ENCODE results near the gene FGD3. TPM values are rescaled to one million over a fixed set of nuclear protein-coding genes. Genes with fewer than 3 reads are reported as not detected.

Gene FGD3
- total RNA-seq, 3 donors from 2014 or later (not counting 1 experiment from before 2014, with no cell fraction given) = 133 to 204 (median 193) TPM

DNA sequence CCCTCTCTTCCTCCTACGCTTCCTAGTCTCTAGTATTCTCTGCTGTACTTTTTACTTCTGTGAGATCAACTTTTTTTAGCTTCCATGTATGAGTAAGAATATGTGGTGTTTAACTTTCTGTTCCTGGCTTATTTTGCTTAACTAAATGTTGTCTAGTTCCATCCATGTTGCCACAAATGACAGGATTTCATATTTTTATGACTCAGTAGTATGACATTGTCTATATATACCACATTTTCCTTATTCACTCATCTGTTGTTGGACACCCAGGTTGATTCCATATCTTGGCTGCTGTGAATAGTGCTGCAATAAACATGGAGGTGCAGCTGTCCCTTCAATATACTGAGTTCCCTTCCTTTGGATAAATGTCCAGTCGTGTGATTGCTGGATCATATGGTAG is 34.8 kb downstream of the FGD3 start:
- Histone ChIP-seq H3K27me3 (ENCODE audit: control insufficient read depth, insufficient read depth, low read length) (no peaks in the 10 kb centered on the region), H3K4me3 (ENCODE audit: low read length) (no peak overlapping the region), H3K27ac (ENCODE audit: low read length) (no peak overlapping the region), H3K36me3 (ENCODE audit: control insufficient read depth, insufficient read depth, low read length) (peaks cover 32% of the 10 kb centered on the region), H3K4me1 (ENCODE audit: control insufficient read depth, insufficient read depth, low read length) (peaks cover 51% of the 10 kb centered on the region), H3K9me3 (ENCODE audit: control insufficient read depth, insufficient read depth, low read length) (no peaks in the 10 kb centered on the region)
- no peak for ATAC-seq
- TF ChIP-seq, protein P1, sequence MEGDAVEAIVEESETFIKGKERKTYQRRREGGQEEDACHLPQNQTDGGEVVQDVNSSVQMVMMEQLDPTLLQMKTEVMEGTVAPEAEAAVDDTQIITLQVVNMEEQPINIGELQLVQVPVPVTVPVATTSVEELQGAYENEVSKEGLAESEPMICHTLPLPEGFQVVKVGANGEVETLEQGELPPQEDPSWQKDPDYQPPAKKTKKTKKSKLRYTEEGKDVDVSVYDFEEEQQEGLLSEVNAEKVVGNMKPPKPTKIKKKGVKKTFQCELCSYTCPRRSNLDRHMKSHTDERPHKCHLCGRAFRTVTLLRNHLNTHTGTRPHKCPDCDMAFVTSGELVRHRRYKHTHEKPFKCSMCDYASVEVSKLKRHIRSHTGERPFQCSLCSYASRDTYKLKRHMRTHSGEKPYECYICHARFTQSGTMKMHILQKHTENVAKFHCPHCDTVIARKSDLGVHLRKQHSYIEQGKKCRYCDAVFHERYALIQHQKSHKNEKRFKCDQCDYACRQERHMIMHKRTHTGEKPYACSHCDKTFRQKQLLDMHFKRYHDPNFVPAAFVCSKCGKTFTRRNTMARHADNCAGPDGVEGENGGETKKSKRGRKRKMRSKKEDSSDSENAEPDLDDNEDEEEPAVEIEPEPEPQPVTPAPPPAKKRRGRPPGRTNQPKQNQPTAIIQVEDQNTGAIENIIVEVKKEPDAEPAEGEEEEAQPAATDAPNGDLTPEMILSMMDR (IDR thresholded peaks at IDR 0.05) = no peak
- Mint-ChIP-seq H3K4me3 (peak overlapping the region; percentile 78), H3K27me3 (ENCODE audit: low read depth in 2 of 2) (no peaks in the 10 kb centered on the region), H3K4me1 (peaks cover 78 to 88% of the 10 kb centered on the region in 2 donors), H3K9me3 (no peaks in the 10 kb centered on the region), H3K36me3 (no peaks in the 10 kb centered on the region), H3K27ac (peak overlapping the region; percentile 77 to 87)
- WGBS (ENCODE audit: insufficient coverage) = 100% methylated on average over 2 of the region's 2 CpGs
- no peak for DNase-seq
- intact Hi-C loops (cut with micrococcal nuclease) = no loop called here

DNA sequence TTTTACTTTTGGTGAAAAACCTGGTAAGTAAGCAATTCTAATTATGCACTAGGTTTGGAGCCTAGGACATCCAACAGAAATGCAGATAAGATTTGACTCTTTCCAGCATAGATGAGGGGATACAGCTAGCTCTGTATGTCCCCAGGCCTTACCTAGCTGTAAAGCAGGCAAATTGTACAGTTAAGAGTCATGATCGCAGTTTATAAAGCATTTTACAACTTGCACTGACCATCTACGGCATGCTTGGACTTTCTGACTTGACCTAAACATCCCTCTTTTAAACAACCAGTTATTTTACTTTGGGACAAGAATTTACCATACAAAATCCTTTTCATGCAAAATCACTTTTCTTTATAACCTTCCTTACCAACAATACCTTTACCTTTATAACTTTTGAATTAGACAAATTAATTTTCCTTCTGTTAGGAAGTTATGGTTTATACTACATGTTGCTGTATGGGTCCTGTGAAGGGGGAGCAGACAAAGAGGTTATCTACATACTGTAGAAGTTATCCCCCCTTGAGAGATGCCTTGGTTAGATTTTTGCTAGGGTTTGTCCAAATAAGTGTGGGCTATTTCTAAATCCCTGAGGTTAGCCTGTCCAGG is 36.8 kb downstream of the FGD3 start:
- WGBS (ENCODE audit: insufficient coverage) = 100% methylated on average over 2 of the region's 2 CpGs
- no peak overlapping the region for H3K27ac ChIP-seq (ENCODE audit: low read length)
- peaks cover 53% of the 10 kb centered on the region for H3K4me1 ChIP-seq (ENCODE audit: control insufficient read depth, insufficient read depth, low read length)
- Mint-ChIP-seq H3K9me3 (no peaks in the 10 kb centered on the region), H3K4me1 (peaks cover 83 to 91% of the 10 kb centered on the region in 2 donors), H3K27me3 (ENCODE audit: low read depth in 2 of 2) (no peaks in the 10 kb centered on the region), H3K4me3 (peak overlapping the region; percentile 57), H3K36me3 (no peaks in the 10 kb centered on the region), H3K27ac (peak overlapping the region; percentile 66 to 67)
- TF ChIP-seq, protein P1 (IDR thresholded peaks at IDR 0.05) = no peak
- H3K9me3 ChIP-seq (ENCODE audit: control insufficient read depth, insufficient read depth, low read length) = no peaks in the 10 kb centered on the region
- intact Hi-C loops (cut with micrococcal nuclease) = no loop called here
- DNase-seq = no peak
- no peak for ATAC-seq
- no peak overlapping the region for H3K4me3 ChIP-seq (ENCODE audit: low read length)
- H3K27me3 ChIP-seq (ENCODE audit: control insufficient read depth, insufficient read depth, low read length) = no peaks in the 10 kb centered on the region
- H3K36me3 ChIP-seq (ENCODE audit: control insufficient read depth, insufficient read depth, low read length) = peaks cover 31% of the 10 kb centered on the region

DNA sequence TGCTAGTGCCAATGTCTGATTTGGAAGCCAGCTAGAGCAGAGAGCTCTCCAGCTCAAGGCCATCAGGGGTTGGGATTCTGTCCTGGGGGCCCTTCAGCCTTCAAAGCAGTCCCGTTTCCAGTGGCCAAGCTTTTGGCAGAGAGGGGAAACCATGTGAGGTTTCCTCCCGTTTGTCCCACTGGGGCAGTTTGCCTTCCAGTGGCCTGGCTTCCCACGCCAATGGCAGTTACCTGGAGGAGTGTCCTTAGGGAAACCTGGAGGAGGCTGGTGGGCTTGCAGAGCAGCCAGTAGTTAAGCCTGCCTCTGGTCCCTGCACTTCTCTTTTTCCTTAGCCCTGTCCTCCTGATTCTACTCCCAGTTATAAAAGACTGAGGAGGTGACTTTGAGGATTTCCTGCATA is 37.7 kb downstream of the FGD3 start:
- H3K4me3 Mint-ChIP-seq = no peak overlapping the region
- no peaks in the 10 kb centered on the region for H3K27me3 Mint-ChIP-seq (ENCODE audit: low read depth in 2 of 2)
- no peak for DNase-seq
- peak overlapping the region; percentile 66 to 67 for H3K27ac Mint-ChIP-seq
- no peaks in the 10 kb centered on the region for H3K9me3 Mint-ChIP-seq
- no peaks in the 10 kb centered on the region for H3K9me3 ChIP-seq (ENCODE audit: control insufficient read depth, insufficient read depth, low read length)
- H3K4me3 ChIP-seq (ENCODE audit: low read length) = no peak overlapping the region
- no peak for ATAC-seq
- no peaks in the 10 kb centered on the region for H3K36me3 Mint-ChIP-seq
- peaks cover 83 to 91% of the 10 kb centered on the region in 2 donors for H3K4me1 Mint-ChIP-seq
- TF ChIP-seq, protein P1 (IDR thresholded peaks at IDR 0.05) = no peak
- intact Hi-C loops (cut with micrococcal nuclease) = no loop called here
- no peaks in the 10 kb centered on the region for H3K27me3 ChIP-seq (ENCODE audit: control insufficient read depth, insufficient read depth, low read length)
- H3K4me1 ChIP-seq (ENCODE audit: control insufficient read depth, insufficient read depth, low read length) = peaks cover 54% of the 10 kb centered on the region
- peaks cover 29% of the 10 kb centered on the region for H3K36me3 ChIP-seq (ENCODE audit: control insufficient read depth, insufficient read depth, low read length)
- no peak overlapping the region for H3K27ac ChIP-seq (ENCODE audit: low read length)
- 93% methylated on average over 3 of the region's 3 CpGs for WGBS (ENCODE audit: insufficient coverage)

All from natural killer cell (primary cell).